GM19463 (cell line): ENCODE results near the gene PIM3.
"Not testable (repeated sequence)": the region's sequence is repeated elsewhere in the genome, so short reads cannot be mapped to it uniquely, and the experiment has no call there.

ENCODE experiments used
- ATAC-seq: cut with Tn5 transposase; IDR thresholded peaks from one replicate; pipeline ENCODE4 v1.9.1; 2021; ENCODE audit warnings: mild to moderate bottlenecking, moderate library complexity; ENCODE audit not compliant: unreplicated experiment

The PIM3 gene

DNA sequence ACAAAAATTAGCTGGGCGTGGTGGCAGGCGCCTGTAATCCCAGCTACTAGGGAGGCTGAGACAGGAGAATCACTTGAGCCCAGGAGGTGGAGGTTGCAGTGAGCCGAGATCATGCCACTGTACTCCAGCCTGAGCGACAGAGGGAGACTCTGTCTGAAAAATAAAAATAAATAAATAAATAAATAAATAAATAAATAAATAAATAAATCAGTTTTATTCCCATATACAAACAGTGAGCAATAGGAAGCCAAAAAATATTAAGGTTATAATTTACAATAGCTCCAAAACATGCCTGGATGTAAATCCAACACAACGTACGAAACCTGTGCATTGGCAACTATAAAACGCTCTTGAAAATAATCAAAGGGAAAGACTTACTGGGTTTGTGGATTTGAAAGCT, 21.2 kb downstream of the PIM3 start:
- ATAC-seq = not testable (repeated sequence)

- ATAC-seq = no peak
Measured at GRCh38 chr22:49983148-49984042, 22.8 kb downstream of the PIM3 start.

GRCh38 chr22:49986325-49986724, 25.8 kb downstream of the PIM3 start:
- no peak for ATAC-seq

- not testable (repeated sequence) for ATAC-seq
Measured at GRCh38 chr22:49989826-49990225, 29.3 kb downstream of the PIM3 start.

- no peak for ATAC-seq
Measured at GRCh38 chr22:49991167-49991566, 30.6 kb downstream of the PIM3 start.

- no peak for ATAC-seq
Measured at GRCh38 chr22:49991907-49992533, 31.4 kb downstream of the PIM3 start.

DNA sequence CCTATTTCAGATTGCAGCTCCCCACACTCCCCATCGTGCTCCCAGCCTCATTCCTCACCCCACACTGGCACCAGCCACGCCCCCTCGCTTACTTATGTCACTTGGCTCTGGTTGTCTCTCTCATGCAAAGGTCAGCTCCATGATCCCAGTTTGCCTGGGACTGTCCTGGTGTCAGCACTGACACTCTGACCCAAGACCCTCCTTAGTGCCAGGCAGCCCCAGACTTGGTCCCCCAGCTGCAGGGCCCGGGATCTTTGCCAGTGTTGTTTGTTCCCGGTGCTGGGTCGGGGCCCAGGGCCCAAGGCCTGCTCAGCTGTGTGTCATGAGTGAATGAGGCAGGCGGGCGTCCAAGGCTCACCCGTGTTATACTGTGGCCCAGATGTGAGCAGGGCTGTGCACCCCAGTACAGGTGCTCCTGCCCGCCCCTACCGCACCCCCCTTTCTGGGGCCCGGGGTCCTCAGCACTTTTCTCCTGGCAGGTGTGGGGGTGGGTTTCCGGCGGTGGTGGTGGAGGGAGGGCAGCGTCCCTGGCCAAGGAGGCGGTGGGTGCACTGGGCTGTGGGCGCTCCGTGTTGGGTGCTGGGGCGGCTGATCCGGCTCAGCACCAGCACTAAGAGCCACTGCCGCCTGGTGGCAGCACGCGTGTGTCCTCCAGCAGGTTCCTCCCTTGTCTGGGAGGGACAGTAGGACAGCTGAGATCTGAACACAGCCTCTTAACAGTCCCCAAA, 32.5 kb downstream of the PIM3 start:
- ATAC-seq = no peak

DNA sequence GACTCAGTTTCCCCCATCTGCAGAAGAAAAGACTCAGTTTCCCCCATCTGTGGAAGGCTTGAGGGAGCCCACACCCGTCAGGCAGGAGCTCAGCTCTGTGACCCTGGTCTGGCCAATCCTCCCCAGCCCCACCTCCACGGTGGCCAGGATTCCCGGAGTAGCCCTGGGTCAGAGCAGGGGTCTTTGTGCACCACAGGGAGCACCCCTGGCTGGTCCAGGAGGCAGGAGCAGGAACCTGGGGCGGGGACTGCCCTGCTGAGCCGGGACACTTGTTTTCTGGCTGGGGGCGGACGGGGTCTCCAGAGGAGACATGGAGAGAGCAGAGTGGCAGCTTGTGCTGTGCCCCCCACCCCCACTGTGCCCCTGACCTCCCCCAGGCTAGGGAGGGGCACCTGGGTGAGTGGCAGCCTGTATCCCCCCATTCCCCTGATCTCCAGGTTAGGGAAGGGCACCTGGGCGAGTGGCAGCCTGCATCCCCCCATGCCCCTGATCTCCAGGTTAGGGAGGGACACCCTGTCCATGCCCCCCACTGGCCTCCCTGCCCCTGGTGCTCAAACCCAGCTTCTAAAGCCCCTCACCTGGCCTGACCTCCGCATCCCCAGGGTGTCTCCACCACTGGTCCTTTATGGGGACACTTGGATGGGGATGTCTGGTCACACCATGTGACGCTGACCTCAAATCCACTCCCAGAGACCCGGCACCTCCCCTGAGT, 33.2 kb downstream of the PIM3 start:
- no peak for ATAC-seq

DNA sequence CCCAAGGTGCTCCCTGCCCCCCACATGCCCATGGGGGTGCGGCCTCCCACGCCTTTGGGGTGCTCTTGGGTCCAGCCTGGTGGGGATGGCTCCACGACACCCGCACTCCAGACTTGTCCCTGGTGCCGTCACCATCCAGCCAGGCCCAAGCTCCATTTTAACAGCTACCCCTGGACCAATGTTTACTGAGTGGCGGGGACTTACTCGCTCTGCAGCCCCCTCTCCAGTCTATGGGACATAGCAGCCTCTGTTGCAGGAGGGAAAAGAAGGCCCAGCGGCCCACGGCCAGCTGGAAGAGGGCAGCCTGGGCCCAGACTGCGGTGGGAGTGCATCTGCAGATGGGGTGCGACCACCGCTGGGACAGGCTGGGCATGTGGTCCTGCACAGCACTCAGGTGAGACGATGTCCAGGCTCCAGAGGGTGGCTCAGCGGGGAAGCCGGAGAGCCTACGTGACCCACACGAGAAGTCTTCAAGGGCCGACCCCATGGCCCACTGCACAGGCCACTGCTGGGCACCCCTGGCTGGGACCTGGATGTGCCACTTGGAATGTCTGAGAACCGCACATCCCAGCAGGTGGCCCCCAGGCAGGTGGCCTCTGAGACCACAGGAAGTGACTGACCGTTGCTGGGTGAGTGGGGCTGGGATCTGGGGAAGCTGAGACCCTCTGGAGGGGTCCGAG, 33.9 kb downstream of the PIM3 start:
- ATAC-seq = no peak

DNA sequence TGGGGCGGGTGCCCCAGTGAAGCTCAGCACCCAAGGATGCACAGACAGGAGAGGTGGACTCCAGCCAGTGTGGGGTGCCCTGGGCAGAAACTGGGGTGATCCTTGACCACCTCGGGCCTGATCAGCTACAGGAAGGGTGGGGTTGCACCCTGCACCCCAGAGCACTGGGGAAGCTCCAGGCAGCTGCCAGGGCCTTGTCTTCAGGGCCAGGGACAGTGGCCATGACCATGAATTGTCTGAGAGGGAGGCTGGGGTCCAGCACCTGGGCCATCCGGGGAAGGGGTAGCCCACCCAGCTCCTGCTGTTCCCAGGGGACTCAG, 34.4 kb downstream of the PIM3 start:
- ATAC-seq = no peak

GRCh38 chr22:49995361-49996118, 35.0 kb downstream of the PIM3 start:
- ATAC-seq = no peak

DNA sequence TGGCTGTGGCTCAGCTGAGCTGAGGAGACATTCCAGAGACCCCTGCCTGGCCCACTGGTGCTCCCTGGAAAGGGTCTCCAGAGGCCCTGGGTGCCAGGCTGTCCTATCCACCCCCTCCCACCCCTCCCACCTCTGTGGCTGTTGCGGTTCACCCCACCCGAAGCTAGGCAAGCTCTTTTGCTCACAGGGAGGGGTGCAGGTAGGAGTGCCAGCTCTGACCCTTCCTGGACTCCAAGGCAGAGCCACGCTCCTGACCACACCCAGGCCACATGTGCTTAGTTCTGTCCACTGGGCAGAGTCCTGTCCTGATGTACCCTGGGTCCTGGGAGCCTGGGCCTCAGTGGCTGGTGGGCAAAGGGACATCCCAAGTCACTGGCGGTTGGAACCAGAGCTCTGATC, 35.5 kb downstream of the PIM3 start:
- no peak for ATAC-seq

DNA sequence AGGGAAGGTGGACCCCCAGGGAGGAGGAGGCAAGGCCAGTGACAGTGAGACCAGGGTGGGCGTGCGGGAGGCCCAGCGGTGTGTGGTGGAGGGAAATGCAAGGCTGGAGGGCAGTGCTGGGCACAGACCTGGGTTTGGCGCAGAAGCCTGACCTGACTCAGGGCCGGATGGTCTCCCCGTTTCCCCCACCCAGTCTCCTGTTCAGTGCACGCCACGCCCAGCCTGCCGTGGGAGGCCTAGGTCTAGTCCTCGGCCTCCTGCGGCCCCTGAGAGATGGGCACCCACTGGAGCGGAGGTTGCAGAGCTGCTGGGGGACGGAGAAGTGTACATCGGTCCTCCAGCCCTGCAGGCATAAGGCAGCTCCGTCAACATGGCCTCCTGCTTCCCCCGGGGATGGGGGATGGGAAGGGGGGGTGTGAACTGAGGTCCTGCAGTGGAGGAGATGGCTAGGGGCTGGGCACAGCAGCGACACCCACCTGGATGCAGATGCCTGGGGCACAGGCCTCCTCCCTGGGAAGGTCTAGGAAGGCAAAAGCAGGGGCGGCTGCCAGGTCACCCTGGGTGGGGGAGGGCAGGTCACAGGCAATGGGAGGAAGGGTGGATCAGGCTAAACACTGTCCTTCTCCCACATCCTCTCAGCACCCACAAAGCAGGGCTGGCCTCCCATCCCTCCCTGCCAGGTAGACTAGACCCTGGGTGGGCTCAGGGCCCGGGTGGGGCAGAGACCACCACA, 36.1 kb downstream of the PIM3 start:
- no peak for ATAC-seq

DNA sequence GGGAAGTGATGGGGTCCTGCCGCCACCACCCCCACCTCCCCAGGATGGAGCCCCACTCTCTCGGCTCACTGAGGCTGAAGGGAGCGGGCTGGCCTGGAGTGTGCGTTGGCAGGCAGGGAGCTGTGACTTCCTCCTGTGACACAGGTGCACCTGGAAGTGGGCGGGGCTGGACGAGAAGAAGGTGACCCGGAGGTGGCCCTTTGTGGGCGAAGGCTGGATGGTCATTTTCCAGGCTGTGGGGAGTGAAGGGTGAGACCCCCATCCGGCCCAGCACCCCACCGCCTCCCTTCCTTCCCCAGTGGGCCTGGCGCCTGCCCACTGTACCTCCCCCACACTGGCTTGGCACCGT, 36.7 kb downstream of the PIM3 start:
- no peak for ATAC-seq

- no peak for ATAC-seq
Measured at GRCh38 chr22:49997932-49998717, 37.6 kb downstream of the PIM3 start.

- no peak for ATAC-seq
Measured at GRCh38 chr22:49998718-49999062, 38.1 kb downstream of the PIM3 start.

DNA sequence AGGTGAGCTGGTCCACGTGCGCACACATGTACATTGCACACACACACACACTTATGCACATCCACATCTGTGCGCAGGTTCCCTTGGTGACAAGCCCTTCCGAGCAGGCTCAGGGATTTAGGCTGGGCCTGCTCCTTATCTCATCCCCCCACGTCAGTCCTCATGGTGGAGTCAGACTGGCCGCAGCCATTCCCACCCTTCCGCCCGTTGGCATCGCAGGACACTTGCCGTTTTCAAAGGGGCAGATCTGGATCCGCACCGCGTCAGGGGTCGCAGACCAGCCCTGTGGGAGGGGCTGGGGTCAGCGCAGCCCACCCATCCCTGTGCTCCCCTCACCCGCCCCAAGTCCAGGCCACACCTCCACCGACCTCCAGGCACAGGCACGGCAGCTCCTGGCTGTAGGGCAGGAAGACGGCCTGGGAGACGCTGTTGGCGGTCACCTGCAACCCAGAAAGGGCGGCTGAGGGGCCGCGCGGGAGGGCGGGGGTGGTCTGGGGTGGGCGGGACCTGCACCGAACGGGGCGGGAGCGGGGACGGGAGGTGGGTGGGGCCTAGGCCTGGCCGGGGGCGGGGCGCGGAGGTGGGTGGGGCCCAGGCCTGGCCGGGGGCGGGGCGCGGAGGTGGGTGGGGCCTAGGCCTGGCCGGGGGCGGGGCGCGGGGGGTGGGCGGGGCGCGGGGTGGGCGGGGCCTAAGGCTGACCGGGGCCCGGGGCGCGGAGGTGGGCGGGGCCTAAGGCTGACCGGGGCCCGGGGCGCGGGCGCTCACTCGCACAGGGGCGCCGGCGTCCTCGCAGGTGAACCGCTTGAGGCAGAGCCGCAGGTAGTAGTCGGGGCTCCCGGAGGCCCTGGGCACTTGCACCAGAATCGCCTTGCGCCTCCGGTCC, 38.7 kb downstream of the PIM3 start:
- ATAC-seq = no peak
